SK-N-SH (cell line): ENCODE measurements around the gene ROM1. TPM values are rescaled to one million over a fixed set of nuclear protein-coding genes. Genes with fewer than 3 reads are reported as not detected.
A peak's percentile ranks its signal among the peaks of the same experiment; 100 is the strongest.

ENCODE experiments used
- CTCF ChIA-PET: fragments of 300-600, 350-600 bp; formaldehyde crosslinking; extraction: SDS; loops from one replicate; lab custom pipeline; 2021; lab: Yijun Ruan, JAX
- POLR2A ChIA-PET: fragments of 350-600 bp; sonication (Branson Sonifier 250); formaldehyde crosslinking; extraction: SDS; loops from one replicate; lab custom pipeline; 2020; ENCODE audit warnings: antibody characterized with exemption, inconsistent platforms; lab: Yijun Ruan, JAX
- DNase-seq: peaks from one replicate; pipeline ENCODE4 v3.0.0; 2012
- H2AFZ ChIP-seq: fragments of 200-600 bp; sonication (generic); 2 replicates; pipeline ENCODE4 v1.8.1; 2016; ENCODE audit warnings: antibody characterized with exemption, mild to moderate bottlenecking, low read depth
- H3F3A ChIP-seq: fragments of 200-600 bp; sonication (generic); replicated peaks from 2 replicates; pipeline ENCODE3; 2016; ENCODE audit warnings: antibody characterized with exemption, mild to moderate bottlenecking; ENCODE audit not compliant: insufficient read depth
- H3K27ac ChIP-seq, 2 experiments: fragments of 200-500 bp in 1 of 2; fragments of 200-600 bp in 1 of 2; sonication (Bioruptor generic) in 1 of 2; sonication (generic), shearing (Covaris generic) in 1 of 2; 2 replicates each; pipeline versions ENCODE4 v1.5.1 to v1.6.1; 2014 to 2016; ENCODE audit warnings: low read depth in 2 of 2, inconsistent platforms in 1 of 2, low read length in 1 of 2, mild to moderate bottlenecking in 1 of 2, mixed read lengths in 1 of 2
- H3K27me3 ChIP-seq: fragments of 200-600 bp; sonication (generic), shearing (Covaris generic); 2 replicates; pipeline ENCODE4 v1.6.1; 2016; ENCODE audit warnings: mixed run types; ENCODE audit not compliant: insufficient read depth
- H3K36me3 ChIP-seq, 2 experiments: fragments of 200-500 bp in 1 of 2; fragments of 200-600 bp in 1 of 2; sonication (Bioruptor generic) in 1 of 2; sonication (generic) in 1 of 2; replicated peaks in 1 of 2; 2 replicates each; pipeline versions ENCODE3 to v1.5.1; 2014 to 2016; ENCODE audit warnings: low read length in 1 of 2, mild to moderate bottlenecking in 1 of 2; ENCODE audit not compliant: insufficient read depth in 2 of 2, control insufficient read depth in 1 of 2
- H3K4me1 ChIP-seq, 2 experiments: fragments of 200-500 bp in 1 of 2; fragments of 200-600 bp in 1 of 2; sonication (Bioruptor generic) in 1 of 2; sonication (generic), shearing (Covaris generic) in 1 of 2; 2 replicates each; pipeline versions ENCODE4 v1.5.1 to v1.6.1; 2014 to 2016; ENCODE audit warnings: low read depth in 1 of 2, low read length in 1 of 2, mixed run types in 1 of 2; ENCODE audit not compliant: insufficient read depth in 2 of 2, control insufficient read depth in 1 of 2
- H3K4me2 ChIP-seq: fragments of 200-600 bp; sonication (generic), shearing (Covaris generic); 2 replicates; pipeline ENCODE4 v1.6.1; 2017; ENCODE audit warnings: mixed run types
- H3K4me3 ChIP-seq, 2 experiments: fragments of 200-500 bp in 1 of 2; fragments of 200-600 bp in 1 of 2; sonication (Bioruptor generic) in 1 of 2; sonication (generic), shearing (Covaris generic) in 1 of 2; 2 replicates each; pipeline versions ENCODE4 v1.5.1 to v1.8.1; 2014 to 2016; ENCODE audit warnings: low read depth in 2 of 2, inconsistent platforms in 1 of 2, low read length in 1 of 2, mild to moderate bottlenecking in 1 of 2, mixed read lengths in 1 of 2, moderate library complexity in 1 of 2
- H3K79me2 ChIP-seq: fragments of 200-600 bp; sonication (generic); 2 replicates; pipeline ENCODE4 v1.8.1; 2017; ENCODE audit warnings: mild to moderate bottlenecking; ENCODE audit not compliant: insufficient read depth
- H3K9ac ChIP-seq: fragments of 200-600 bp; sonication (generic); 2 replicates; pipeline ENCODE4 v1.6.1; 2017; ENCODE audit warnings: mixed run types
- H3K9me2 ChIP-seq: fragments of 200-600 bp; sonication (generic); 2 replicates; pipeline ENCODE4 v1.6.1; 2017; ENCODE audit warnings: mixed run types
- H3K9me3 ChIP-seq: fragments of 200-600 bp; sonication (generic); 2 replicates; pipeline ENCODE4 v1.6.1; 2017; ENCODE audit warnings: mixed run types, mild to moderate bottlenecking, moderate library complexity
- H4K20me1 ChIP-seq: fragments of 200-600 bp; sonication (generic); 2 replicates; pipeline ENCODE4 v1.6.1; 2017; ENCODE audit warnings: mild to moderate bottlenecking, mixed run types; ENCODE audit not compliant: insufficient read depth
- CHD2 ChIP-seq: fragments of 150-350 bp; IDR thresholded peaks from 2 replicates; pipeline ENCODE4 v1.6.1; 2018; ENCODE audit warnings: low read length; ENCODE audit not compliant: partially characterized antibody
- FOXM1 ChIP-seq: IDR thresholded peaks from 2 replicates; pipeline ENCODE4 v1.4.0; 2012; ENCODE audit warnings: low read depth, mild to moderate bottlenecking
- GATA2 ChIP-seq: sonication (generic); formaldehyde crosslinking; IDR thresholded peaks from 2 replicates; pipeline ENCODE4 v1.5.0; 2020; ENCODE audit warnings: mild to moderate bottlenecking, missing genetic modification reagents
- MEF2A ChIP-seq: IDR thresholded peaks from 2 replicates; pipeline ENCODE4 v1.4.0; 2012; ENCODE audit warnings: low read depth, borderline replicate concordance
- MXI1 ChIP-seq: IDR thresholded peaks from 2 replicates; pipeline ENCODE4 v1.6.1; 2012; ENCODE audit warnings: mild to moderate bottlenecking, low read depth, low read length, improper control_type of control experiment
- NFIC ChIP-seq: IDR thresholded peaks from 2 replicates; pipeline ENCODE4 v1.4.0; 2012; ENCODE audit warnings: borderline replicate concordance
- NRF1 ChIP-seq: IDR thresholded peaks from 2 replicates; pipeline ENCODE4 v1.6.1; 2012; ENCODE audit warnings: low read depth, mild to moderate bottlenecking, low read length
- POLR2AphosphoS5 ChIP-seq: IDR thresholded peaks from 2 replicates; pipeline ENCODE4 v1.6.1; 2012; ENCODE audit warnings: low read depth, low read length
- SIN3A ChIP-seq: IDR thresholded peaks from 2 replicates; pipeline ENCODE4 v1.6.1; 2012; ENCODE audit warnings: low read depth, mild to moderate bottlenecking, low read length, moderate library complexity, borderline replicate concordance
- SMC3 ChIP-seq: IDR thresholded peaks from 2 replicates; pipeline ENCODE4 v1.6.1; 2012; ENCODE audit warnings: low read depth, low read length, improper control_type of control experiment
- TEAD4 ChIP-seq: IDR thresholded peaks from 2 replicates; pipeline ENCODE4 v1.4.0; 2012; ENCODE audit warnings: mild to moderate bottlenecking, borderline replicate concordance; ENCODE audit not compliant: insufficient read depth
- YY1 ChIP-seq: IDR thresholded peaks from 2 replicates; pipeline ENCODE4 v1.4.0; 2012; ENCODE audit warnings: low read depth, mild to moderate bottlenecking
- WGBS: methylation state at CpG from one replicate; pipeline ENCODE4 v1.1.6; 2017; ENCODE audit warnings: low lambda C conversion rate; 5-methylcytosine and 5-hydroxymethylcytosine counted together
- polyA plus RNA-seq, 3 experiments: library from polyadenylated mRNA; depleted of rRNA; stranded (reverse); fragments of >200 nt; gene quantifications; 2 replicates each; pipeline ENCODE4 v1.2.3, GENCODE V29; 2012
- TF ChIP-seq, protein P1 (sequence below): IDR thresholded peaks from 2 replicates; pipeline ENCODE4 v1.4.0; 2012; ENCODE audit warnings: low read depth, borderline replicate concordance
- TF ChIP-seq, protein P2 (sequence below): IDR thresholded peaks from 2 replicates; pipeline ENCODE4 v1.4.0; 2012; ENCODE audit warnings: low read depth, borderline replicate concordance

Gene ROM1
- polyA plus RNA-seq, 1 of the 3 experiments (the other 2 are of a cell fraction): 7.3 TPM

DNA sequence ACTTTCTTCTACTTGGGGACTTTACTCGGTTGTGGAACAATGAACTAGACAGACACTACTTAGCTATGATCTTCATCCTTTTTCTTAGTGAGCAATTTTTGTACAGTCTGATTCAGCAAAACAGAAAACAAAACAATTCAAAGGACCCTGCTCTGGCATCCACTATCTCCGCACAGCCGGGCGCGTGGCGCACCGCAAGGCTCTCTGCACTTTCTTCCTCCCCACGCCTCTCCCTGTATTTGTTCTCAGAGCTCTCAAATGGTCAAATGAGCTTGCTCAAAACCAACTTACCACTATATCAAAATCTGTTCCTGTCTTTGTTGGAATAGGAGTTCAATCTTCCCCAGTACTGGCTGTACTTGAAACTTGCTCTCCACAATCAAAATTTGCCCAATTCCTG is 46.8 kb upstream of the ROM1 start:
- peaks cover 63 to 71% of the 10 kb centered on the region in 2 experiments for H3K36me3 ChIP-seq
- peaks cover 57% of the 10 kb centered on the region for H4K20me1 ChIP-seq
- TF ChIP-seq MXI1 (no peak), FOXM1 (no peak)
- TF ChIP-seq, protein P1, sequence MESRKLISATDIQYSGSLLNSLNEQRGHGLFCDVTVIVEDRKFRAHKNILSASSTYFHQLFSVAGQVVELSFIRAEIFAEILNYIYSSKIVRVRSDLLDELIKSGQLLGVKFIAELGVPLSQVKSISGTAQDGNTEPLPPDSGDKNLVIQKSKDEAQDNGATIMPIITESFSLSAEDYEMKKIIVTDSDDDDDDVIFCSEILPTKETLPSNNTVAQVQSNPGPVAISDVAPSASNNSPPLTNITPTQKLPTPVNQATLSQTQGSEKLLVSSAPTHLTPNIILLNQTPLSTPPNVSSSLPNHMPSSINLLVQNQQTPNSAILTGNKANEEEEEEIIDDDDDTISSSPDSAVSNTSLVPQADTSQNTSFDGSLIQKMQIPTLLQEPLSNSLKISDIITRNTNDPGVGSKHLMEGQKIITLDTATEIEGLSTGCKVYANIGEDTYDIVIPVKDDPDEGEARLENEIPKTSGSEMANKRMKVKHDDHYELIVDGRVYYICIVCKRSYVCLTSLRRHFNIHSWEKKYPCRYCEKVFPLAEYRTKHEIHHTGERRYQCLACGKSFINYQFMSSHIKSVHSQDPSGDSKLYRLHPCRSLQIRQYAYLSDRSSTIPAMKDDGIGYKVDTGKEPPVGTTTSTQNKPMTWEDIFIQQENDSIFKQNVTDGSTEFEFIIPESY: no peak
- H3K9me3 ChIP-seq: no peaks in the 10 kb centered on the region
- DNase-seq: no peak
- peaks cover 65% of the 10 kb centered on the region for H3F3A ChIP-seq
- no peak overlapping the region for H3K4me2 ChIP-seq
- WGBS: 97% methylated on average over 8 of the region's 8 CpGs
- H3K9ac ChIP-seq: no peak overlapping the region
- no peaks in the 10 kb centered on the region for H3K27me3 ChIP-seq
- CTCF ChIA-PET: interaction anchor here (1.2 to 3.5 kb wide), 4 partner anchors 23 to 185 kb away, joined by 3 to 14 read pairs (median 6); no protein-coding TSS in a partner anchor
- H2AFZ ChIP-seq: no peak overlapping the region
- POLR2A ChIA-PET: interaction anchor here (1.1 to 1.6 kb wide), 2 partner anchors 8 to 117 kb away, joined by 4 to 5 read pairs; partner anchors contain the start of gene EEF1G
- H3K4me3 ChIP-seq: no peak overlapping the region
- peak overlapping the region in 1 of 2 experiments; percentile 15; a peak in 2 of 4 replicates for H3K27ac ChIP-seq
- H3K79me2 ChIP-seq: peaks cover 87% of the 10 kb centered on the region
- peaks cover 3 to 4% of the 10 kb centered on the region in 2 experiments; a peak in 2 of 4 replicates for H3K4me1 ChIP-seq
- H3K9me2 ChIP-seq: no peaks in the 10 kb centered on the region

DNA sequence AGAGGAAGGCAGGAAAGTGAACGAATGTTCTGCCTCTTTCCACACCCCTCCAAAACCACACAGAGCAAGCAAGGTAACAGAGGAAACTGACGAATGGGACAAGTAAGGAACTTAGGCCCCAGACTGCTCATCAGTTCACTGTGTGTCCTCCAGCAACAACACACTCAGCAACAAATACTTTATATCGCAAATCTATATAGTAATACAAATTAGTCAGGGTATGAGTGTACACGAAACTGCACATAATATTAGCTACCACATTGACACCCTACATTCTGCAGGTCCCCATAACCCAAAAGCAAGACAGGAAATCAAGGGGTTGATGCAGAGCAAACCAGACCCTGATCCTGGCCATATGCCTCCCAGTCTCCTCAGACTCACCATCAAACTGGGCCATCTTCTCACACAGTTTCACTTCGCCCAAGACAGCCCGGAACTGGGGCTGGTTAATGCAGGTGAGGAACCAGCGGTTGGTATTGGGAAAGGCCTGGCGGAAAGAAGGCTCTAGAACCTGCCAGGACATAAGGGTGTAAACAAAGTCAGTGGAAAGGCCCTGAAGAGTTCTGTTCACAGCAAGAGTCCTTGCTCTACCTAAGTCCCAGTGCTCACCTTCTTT is 45.9 kb upstream of the ROM1 start:
- Histone ChIP-seq H2AFZ (no peak overlapping the region), H3K27me3 (no peaks in the 10 kb centered on the region), H3K27ac (peak overlapping the region in 1 of 2 experiments; percentile 2; a peak in 1 of 4 replicates), H3K9me3 (no peaks in the 10 kb centered on the region), H3F3A (peaks cover 63% of the 10 kb centered on the region), H3K4me3 (no peak overlapping the region), H3K9me2 (no peaks in the 10 kb centered on the region), H4K20me1 (peaks cover 62% of the 10 kb centered on the region), H3K79me2 (peaks cover 94% of the 10 kb centered on the region), H3K4me2 (no peak overlapping the region), H3K4me1 (peaks cover 5 to 13% of the 10 kb centered on the region in 2 experiments; a peak in 3 of 4 replicates), H3K36me3 (peaks cover 67 to 72% of the 10 kb centered on the region in 2 experiments), H3K9ac (no peak overlapping the region)
- 91% methylated on average over 8 of the region's 8 CpGs for WGBS
- ChIA-PET CTCF (interaction anchor here (0.7 to 3.5 kb wide), 7 partner anchors 10 to 187 kb away, joined by 3 to 14 read pairs (median 4); no protein-coding TSS in a partner anchor), POLR2A (interaction anchor here (0.9 kb wide), 1 partner anchor 104 kb away, joined by 3 read pairs; the partner anchor contains the start of gene UQCC3)
- no peak for DNase-seq
- TF ChIP-seq SMC3: no peak
- no peak for TF ChIP-seq NFIC
- TF ChIP-seq CHD2: no peak
- no peak for TF ChIP-seq SIN3A
- no peak for TF ChIP-seq MEF2A
- TF ChIP-seq YY1: no peak
- no peak for TF ChIP-seq GATA2 (CRISPR knock-in tag)
- TF ChIP-seq TEAD4: no peak
- TF ChIP-seq, protein P2, sequence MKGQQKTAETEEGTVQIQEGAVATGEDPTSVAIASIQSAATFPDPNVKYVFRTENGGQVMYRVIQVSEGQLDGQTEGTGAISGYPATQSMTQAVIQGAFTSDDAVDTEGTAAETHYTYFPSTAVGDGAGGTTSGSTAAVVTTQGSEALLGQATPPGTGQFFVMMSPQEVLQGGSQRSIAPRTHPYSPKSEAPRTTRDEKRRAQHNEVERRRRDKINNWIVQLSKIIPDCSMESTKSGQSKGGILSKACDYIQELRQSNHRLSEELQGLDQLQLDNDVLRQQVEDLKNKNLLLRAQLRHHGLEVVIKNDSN: no peak
- no peak for TF ChIP-seq POLR2AphosphoS5
- no peak for TF ChIP-seq NRF1
